ENCODE measurements around the gene PERP. TPM values are rescaled to one million over a fixed set of nuclear protein-coding genes. Genes with fewer than 3 reads are reported as not detected.
A peak's percentile ranks its signal among the peaks of the same experiment; 100 is the strongest.

PERP gene
- total and polyA plus RNA-seq, 2 of the 8 experiments (the other 6 are each of a cell fraction or from before 2014, with no cell fraction given): 21.0 to 26.7 TPM

- TF ChIP-seq, protein P1, sequence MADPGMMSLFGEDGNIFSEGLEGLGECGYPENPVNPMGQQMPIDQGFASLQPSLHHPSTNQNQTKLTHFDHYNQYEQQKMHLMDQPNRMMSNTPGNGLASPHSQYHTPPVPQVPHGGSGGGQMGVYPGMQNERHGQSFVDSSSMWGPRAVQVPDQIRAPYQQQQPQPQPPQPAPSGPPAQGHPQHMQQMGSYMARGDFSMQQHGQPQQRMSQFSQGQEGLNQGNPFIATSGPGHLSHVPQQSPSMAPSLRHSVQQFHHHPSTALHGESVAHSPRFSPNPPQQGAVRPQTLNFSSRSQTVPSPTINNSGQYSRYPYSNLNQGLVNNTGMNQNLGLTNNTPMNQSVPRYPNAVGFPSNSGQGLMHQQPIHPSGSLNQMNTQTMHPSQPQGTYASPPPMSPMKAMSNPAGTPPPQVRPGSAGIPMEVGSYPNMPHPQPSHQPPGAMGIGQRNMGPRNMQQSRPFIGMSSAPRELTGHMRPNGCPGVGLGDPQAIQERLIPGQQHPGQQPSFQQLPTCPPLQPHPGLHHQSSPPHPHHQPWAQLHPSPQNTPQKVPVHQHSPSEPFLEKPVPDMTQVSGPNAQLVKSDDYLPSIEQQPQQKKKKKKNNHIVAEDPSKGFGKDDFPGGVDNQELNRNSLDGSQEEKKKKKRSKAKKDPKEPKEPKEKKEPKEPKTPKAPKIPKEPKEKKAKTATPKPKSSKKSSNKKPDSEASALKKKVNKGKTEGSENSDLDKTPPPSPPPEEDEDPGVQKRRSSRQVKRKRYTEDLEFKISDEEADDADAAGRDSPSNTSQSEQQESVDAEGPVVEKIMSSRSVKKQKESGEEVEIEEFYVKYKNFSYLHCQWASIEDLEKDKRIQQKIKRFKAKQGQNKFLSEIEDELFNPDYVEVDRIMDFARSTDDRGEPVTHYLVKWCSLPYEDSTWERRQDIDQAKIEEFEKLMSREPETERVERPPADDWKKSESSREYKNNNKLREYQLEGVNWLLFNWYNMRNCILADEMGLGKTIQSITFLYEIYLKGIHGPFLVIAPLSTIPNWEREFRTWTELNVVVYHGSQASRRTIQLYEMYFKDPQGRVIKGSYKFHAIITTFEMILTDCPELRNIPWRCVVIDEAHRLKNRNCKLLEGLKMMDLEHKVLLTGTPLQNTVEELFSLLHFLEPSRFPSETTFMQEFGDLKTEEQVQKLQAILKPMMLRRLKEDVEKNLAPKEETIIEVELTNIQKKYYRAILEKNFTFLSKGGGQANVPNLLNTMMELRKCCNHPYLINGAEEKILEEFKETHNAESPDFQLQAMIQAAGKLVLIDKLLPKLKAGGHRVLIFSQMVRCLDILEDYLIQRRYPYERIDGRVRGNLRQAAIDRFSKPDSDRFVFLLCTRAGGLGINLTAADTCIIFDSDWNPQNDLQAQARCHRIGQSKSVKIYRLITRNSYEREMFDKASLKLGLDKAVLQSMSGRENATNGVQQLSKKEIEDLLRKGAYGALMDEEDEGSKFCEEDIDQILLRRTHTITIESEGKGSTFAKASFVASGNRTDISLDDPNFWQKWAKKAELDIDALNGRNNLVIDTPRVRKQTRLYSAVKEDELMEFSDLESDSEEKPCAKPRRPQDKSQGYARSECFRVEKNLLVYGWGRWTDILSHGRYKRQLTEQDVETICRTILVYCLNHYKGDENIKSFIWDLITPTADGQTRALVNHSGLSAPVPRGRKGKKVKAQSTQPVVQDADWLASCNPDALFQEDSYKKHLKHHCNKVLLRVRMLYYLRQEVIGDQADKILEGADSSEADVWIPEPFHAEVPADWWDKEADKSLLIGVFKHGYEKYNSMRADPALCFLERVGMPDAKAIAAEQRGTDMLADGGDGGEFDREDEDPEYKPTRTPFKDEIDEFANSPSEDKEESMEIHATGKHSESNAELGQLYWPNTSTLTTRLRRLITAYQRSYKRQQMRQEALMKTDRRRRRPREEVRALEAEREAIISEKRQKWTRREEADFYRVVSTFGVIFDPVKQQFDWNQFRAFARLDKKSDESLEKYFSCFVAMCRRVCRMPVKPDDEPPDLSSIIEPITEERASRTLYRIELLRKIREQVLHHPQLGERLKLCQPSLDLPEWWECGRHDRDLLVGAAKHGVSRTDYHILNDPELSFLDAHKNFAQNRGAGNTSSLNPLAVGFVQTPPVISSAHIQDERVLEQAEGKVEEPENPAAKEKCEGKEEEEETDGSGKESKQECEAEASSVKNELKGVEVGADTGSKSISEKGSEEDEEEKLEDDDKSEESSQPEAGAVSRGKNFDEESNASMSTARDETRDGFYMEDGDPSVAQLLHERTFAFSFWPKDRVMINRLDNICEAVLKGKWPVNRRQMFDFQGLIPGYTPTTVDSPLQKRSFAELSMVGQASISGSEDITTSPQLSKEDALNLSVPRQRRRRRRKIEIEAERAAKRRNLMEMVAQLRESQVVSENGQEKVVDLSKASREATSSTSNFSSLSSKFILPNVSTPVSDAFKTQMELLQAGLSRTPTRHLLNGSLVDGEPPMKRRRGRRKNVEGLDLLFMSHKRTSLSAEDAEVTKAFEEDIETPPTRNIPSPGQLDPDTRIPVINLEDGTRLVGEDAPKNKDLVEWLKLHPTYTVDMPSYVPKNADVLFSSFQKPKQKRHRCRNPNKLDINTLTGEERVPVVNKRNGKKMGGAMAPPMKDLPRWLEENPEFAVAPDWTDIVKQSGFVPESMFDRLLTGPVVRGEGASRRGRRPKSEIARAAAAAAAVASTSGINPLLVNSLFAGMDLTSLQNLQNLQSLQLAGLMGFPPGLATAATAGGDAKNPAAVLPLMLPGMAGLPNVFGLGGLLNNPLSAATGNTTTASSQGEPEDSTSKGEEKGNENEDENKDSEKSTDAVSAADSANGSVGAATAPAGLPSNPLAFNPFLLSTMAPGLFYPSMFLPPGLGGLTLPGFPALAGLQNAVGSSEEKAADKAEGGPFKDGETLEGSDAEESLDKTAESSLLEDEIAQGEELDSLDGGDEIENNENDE (IDR thresholded peaks at IDR 0.05; ENCODE audit: insufficient replicate concordance, low read length): peak; percentile 68
- TF ChIP-seq CHD1 (IDR thresholded peaks at IDR 0.05; ENCODE audit: low read depth, low read length) (no peak), NANOG (IDR thresholded peaks at IDR 0.05; ENCODE audit: insufficient read depth, low read depth, low read length, poor library complexity, severe bottlenecking) (peak; percentile 69), RAD21 (IDR thresholded peaks at IDR 0.05 in 1 of 2, conservative IDR thresholded peaks at IDR 0.05 in 1 of 2; ENCODE audit: low read depth in 2 of 2, low read length in 2 of 2) (no peak), TAF1 (IDR thresholded peaks at IDR 0.05; ENCODE audit: low read depth, low read length) (peak; percentile 83), YY1 (IDR thresholded peaks at IDR 0.05; ENCODE audit: low read depth, low read length) (peak; percentile 84), NRF1 (IDR thresholded peaks at IDR 0.05; ENCODE audit: low read depth, low read length) (no peak), KDM5A (IDR thresholded peaks at IDR 0.05; ENCODE audit: low read length) (no peak), BRCA1 (IDR thresholded peaks at IDR 0.05; ENCODE audit: low read depth, low read length) (no peak)
These were observed 1.1 kb downstream of the PERP start (continued) for GRCh38 chr6:138105880-138106664.
